Measurements from ENCODE around the gene FAM83F.

The FAM83F gene

GRCh38 chr22:39966470-39966869 lies 28.3 kb upstream of the FAM83F start:
- no peak for TF ChIP-seq CTCF (IDR thresholded peaks at IDR 0.05; ENCODE audit: poor library complexity, severe bottlenecking)
- H3K27me3 ChIP-seq (ENCODE audit: insufficient read depth, poor library complexity, severe bottlenecking), result no peaks in the 10 kb centered on the region

GRCh38 chr22:39967103-39967829 lies 27.5 kb upstream of the FAM83F start:
- no peak for TF ChIP-seq CTCF (IDR thresholded peaks at IDR 0.05; ENCODE audit: poor library complexity, severe bottlenecking)
- peaks cover 2% of the 10 kb centered on the region for H3K4me1 ChIP-seq (ENCODE audit: insufficient read depth, poor library complexity, severe bottlenecking)
- no peaks in the 10 kb centered on the region for H3K9me3 ChIP-seq (ENCODE audit: severe bottlenecking)
- H3K4me3 ChIP-seq (ENCODE audit: severe bottlenecking), result no peak overlapping the region
- ATAC-seq (ENCODE audit: low read depth) (no peak), DNase-seq (ENCODE audit: low spot score) (no peak)
- H3K27me3 ChIP-seq (ENCODE audit: insufficient read depth, poor library complexity, severe bottlenecking), result no peaks in the 10 kb centered on the region
- H3K36me3 ChIP-seq (ENCODE audit: low read depth), result no peaks in the 10 kb centered on the region
- H3K27ac ChIP-seq (ENCODE audit: poor library complexity, severe bottlenecking), result no peak overlapping the region

More at GRCh38 chr22:39966470-39966869, 28.3 kb upstream of the FAM83F start:
- no peak for DNase-seq (ENCODE audit: low spot score)
- Histone ChIP-seq H3K4me1 (ENCODE audit: insufficient read depth, poor library complexity, severe bottlenecking) (peaks cover 4% of the 10 kb centered on the region), H3K4me3 (ENCODE audit: severe bottlenecking) (no peak overlapping the region), H3K27ac (ENCODE audit: poor library complexity, severe bottlenecking) (no peak overlapping the region), H3K36me3 (ENCODE audit: low read depth) (no peaks in the 10 kb centered on the region), H3K9me3 (ENCODE audit: severe bottlenecking) (no peaks in the 10 kb centered on the region)
- no peak for ATAC-seq (ENCODE audit: low read depth)

DNA sequence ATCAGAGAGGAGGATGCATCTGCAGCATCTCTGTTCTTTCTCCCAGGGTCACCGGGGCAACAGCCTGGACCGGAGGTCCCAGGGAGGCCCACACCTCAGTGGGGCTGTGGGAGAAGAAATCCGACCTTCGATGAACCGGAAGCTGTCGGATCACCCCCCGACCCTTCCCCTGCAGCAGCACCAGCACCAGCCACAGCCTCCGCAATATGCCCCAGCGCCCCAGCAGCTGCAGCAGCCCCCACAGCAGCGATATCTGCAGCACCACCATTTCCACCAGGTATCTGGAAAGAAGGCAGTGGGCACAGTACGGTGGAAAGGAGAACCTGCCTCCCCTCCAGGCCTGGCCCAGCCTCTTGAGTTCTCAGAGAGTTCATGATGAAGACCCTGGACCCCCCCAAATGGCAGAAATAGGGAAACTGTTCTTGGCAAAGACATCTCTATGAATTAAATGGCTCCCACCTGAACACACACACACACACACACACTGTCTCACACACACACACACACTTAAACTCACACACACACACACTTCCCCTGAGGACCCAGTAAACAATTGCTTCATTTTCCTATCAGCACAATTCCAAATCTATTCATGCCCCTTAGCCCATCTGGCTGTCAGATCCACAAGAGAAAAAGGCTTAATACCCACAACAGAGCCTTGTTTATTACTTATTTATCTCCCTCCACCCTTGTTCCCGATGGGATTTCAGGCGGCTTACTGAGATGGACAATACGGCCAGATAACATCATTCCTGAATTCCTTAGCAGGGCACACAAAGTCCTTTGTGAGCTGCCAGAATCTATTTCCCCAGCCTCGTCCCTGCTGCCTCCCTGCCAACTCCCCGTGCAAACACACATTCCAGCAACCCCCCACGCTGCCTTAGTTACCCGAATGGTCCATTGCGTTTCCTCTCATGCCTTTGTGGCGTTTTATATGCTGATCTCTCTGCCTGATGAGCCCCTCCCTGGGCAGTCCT lies 26.5 kb upstream of the FAM83F start:
- DNase-seq (ENCODE audit: low spot score) (no peak), ATAC-seq (ENCODE audit: low read depth) (no peak)
- Histone ChIP-seq H3K36me3 (ENCODE audit: low read depth) (no peaks in the 10 kb centered on the region), H3K4me1 (ENCODE audit: insufficient read depth, poor library complexity, severe bottlenecking) (peaks cover 2% of the 10 kb centered on the region), H3K9me3 (ENCODE audit: severe bottlenecking) (no peaks in the 10 kb centered on the region), H3K27me3 (ENCODE audit: insufficient read depth, poor library complexity, severe bottlenecking) (no peaks in the 10 kb centered on the region), H3K4me3 (ENCODE audit: severe bottlenecking) (no peak overlapping the region), H3K27ac (ENCODE audit: poor library complexity, severe bottlenecking) (no peak overlapping the region)
- no peak for TF ChIP-seq CTCF (IDR thresholded peaks at IDR 0.05; ENCODE audit: poor library complexity, severe bottlenecking)

GRCh38 chr22:39970742-39971141 lies 24.0 kb upstream of the FAM83F start:
- H3K27ac ChIP-seq (ENCODE audit: poor library complexity, severe bottlenecking), result no peak overlapping the region
- ATAC-seq (ENCODE audit: low read depth), result no peak
- no peak for TF ChIP-seq CTCF (IDR thresholded peaks at IDR 0.05; ENCODE audit: poor library complexity, severe bottlenecking)
- no peaks in the 10 kb centered on the region for H3K36me3 ChIP-seq (ENCODE audit: low read depth)
- H3K9me3 ChIP-seq (ENCODE audit: severe bottlenecking), result no peaks in the 10 kb centered on the region
- peaks cover 2% of the 10 kb centered on the region for H3K4me1 ChIP-seq (ENCODE audit: insufficient read depth, poor library complexity, severe bottlenecking)
- no peaks in the 10 kb centered on the region for H3K27me3 ChIP-seq (ENCODE audit: insufficient read depth, poor library complexity, severe bottlenecking)
- DNase-seq (ENCODE audit: low spot score), result no peak
- no peak overlapping the region for H3K4me3 ChIP-seq (ENCODE audit: severe bottlenecking)
